Heart right ventricle (tissue), 16 donors: ENCODE measurements around the gene AGGF1. TPM values are rescaled to one million over a fixed set of nuclear protein-coding genes. Genes with fewer than 3 reads are reported as not detected.
"Not testable (repeated sequence)": the region's sequence is repeated elsewhere in the genome, so short reads cannot be mapped to it uniquely, and the experiment has no call there.

ENCODE experiments used
- ATAC-seq, 8 donors: fragments of 200-7000 bp; cut with Tn5 transposase; one replicate each; pipeline ENCODE4 v1.9.1; 2020; ENCODE audit warnings: mild to moderate bottlenecking in 8 of 8, moderate library complexity in 8 of 8, moderate number of reproducible peaks in 1 of 8
- DNase-seq, 2 donors: peaks; one replicate each; pipeline ENCODE4 v3.0.0-alpha.2; 2020
- H3K27ac ChIP-seq, 10 donors: fragments of 200-600 bp; sonication (generic) in 2 of 10; one replicate each; pipeline versions ENCODE4 v1.5.0 to v1.8.0; 2020 to 2022; ENCODE audit warnings: mild to moderate bottlenecking in 3 of 10
- H3K27me3 ChIP-seq, 7 donors: fragments of 200-600 bp; one replicate each; pipeline ENCODE4 v1.8.0; 2021 to 2022; ENCODE audit warnings: mild to moderate bottlenecking in 2 of 7
- H3K36me3 ChIP-seq, 9 donors: fragments of 200-600 bp; sonication (generic) in 1 of 9; one replicate each; pipeline versions ENCODE4 v1.5.0 to v1.8.0; 2020 to 2022; ENCODE audit warnings: mild to moderate bottlenecking in 2 of 9
- H3K4me1 ChIP-seq, 9 donors: fragments of 200-600 bp; sonication (generic) in 1 of 9; one replicate each; pipeline versions ENCODE4 v1.5.0 to v1.8.0; 2020 to 2022; ENCODE audit warnings: mild to moderate bottlenecking in 4 of 9
- H3K4me3 ChIP-seq, 10 donors: fragments of 200-600 bp; sonication (generic) in 2 of 10; one replicate each; pipeline versions ENCODE4 v1.5.0 to v1.8.0; 2020 to 2022; ENCODE audit warnings: mild to moderate bottlenecking in 7 of 10, moderate library complexity in 2 of 10
- H3K9me3 ChIP-seq, 11 donors: fragments of 200-600 bp in 10 of 11; sonication (generic) in 2 of 11; one replicate each; pipeline versions ENCODE4 v1.5.0 to v1.8.0; 2013 to 2022; ENCODE audit warnings: mild to moderate bottlenecking in 2 of 11, control low read depth in 1 of 11, moderate library complexity in 1 of 11
- CTCF ChIP-seq, 9 donors: fragments of 200-600 bp; sonication (generic) in 2 of 9; IDR thresholded peaks; one replicate each; pipeline versions ENCODE4 v1.5.0 to v1.8.0; 2021 to 2022; ENCODE audit warnings: antibody characterized with exemption in 9 of 9, mild to moderate bottlenecking in 5 of 9, moderate library complexity in 1 of 9
- WGBS, 2 donors: extraction: QIAGEN DNeasy Blood & Tissue Kit; methylation state at CpG; one replicate each; pipeline ENCODE4 v1.1.7; 2013; ENCODE audit warnings: inconsistent platforms in 1 of 2; 5-methylcytosine and 5-hydroxymethylcytosine counted together
- intact Hi-C, 10 donors: fragments of 100-400 bp; cut with DNase I; formaldehyde crosslinking; loops; one replicate each; pipeline versions ENCODE4 v1.11.1 to v1.14.2; 2022
- polyA plus RNA-seq, 2 donors: library from polyadenylated mRNA; stranded (reverse); fragments of 200-250 nt; gene quantifications; one replicate each; pipeline ENCODE4 v1.2.3, GENCODE V29; 2013
- total RNA-seq, 10 donors: library from RNA; stranded (reverse); fragmentation: NEBNext Ultra II Directional in 3 of 10; extraction: Animal tissue kit (Norgen Biotek cat#: 25700) in 3 of 10; gene quantifications; one replicate each; pipeline versions ENCODE4 v1.2.1 to v1.2.4, GENCODE V29; 2021 to 2023
- donor health status: Arrhythmogenic right ventricular cardiomyopathy.
- donor health status: ischemic (EF 13 %, LVEDD 7.1; RV severe dilation, severe dysfunction).
- donor health status: healthy with polysubstance abuse.
- donor health status: DM: no; HTN: yes; CAD: no.
- donor health status: DM: no; HTN: no; CAD: no.
- donor health status: ischemic (EF 25% LVEDD 6.9; RV normal size, moderate dysfunction).
- donor health status: ischemic (EF 25% LVEDD 5.7; RV mildly dilated, moderate dysfunction).
- donor health status: healthy.
- donor health status: DM: yes; HTN: yes; CAD: no.
- donor health status: Ischemic cardiomyopathy.
- donor health status: ischemic (EF 35%, LVEDD 5.7; RV mildly dilated, moderate dysfunction).
- donor health status: nonischemic (EF 11% LVEDD 7.7; RV severe dilation, severe dysfunction).
- donor health status: DM: yes; HTN: yes; CAD: no.
- donor health status: PGD.
- donor health status: ischemic (EF 29% LVEDD 5.4; RV normal size, mild dysfunction).
- donor health status: nonischemic (EF 23%, LVEDD 6.1; RV moderate dilation, normal function).

Gene AGGF1
- total and polyA plus RNA-seq, 12 donors, result 7.3 to 20.6 (median 15.7) TPM

DNA sequence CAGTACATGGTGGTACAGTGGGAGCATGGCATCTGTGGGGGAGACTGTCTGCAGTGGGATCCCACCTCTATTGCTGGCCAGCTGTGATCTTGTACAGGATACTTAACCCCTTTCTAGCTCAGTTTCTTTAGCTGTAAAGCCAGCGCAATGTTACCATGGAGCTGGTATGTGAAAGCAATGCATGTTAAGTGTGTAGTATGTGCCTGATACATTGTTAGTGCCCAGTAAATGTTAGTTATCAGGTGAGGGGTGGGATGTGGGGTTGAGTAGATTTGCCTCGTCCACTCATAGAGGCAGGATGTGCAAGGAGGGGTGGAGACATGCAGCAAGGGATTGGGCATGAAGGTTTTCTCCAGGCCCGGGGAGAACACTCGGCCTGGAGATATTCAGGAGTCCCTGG lies 44.5 kb downstream of the AGGF1 start:
- H3K4me1 ChIP-seq, result peaks cover 0 to 13% (median 7%) of the 10 kb centered on the region in 9 donors
- no peak overlapping the region for H3K27ac ChIP-seq
- no peaks in the 10 kb centered on the region for H3K27me3 ChIP-seq
- ATAC-seq (no peak), DNase-seq (no peak)
- WGBS, 2 donors, result 87 to 91% methylated on average over 4 of the region's 4 CpGs
- H3K4me3 ChIP-seq, result no peak overlapping the region
- H3K36me3 ChIP-seq, result peaks cover 0 to 17% (median 0%) of the 10 kb centered on the region in 9 donors
- intact Hi-C loops, result loop anchor here in 5 of 10 donors (5.0 to 10.0 kb wide), 2 partner anchors 207 to 420 kb away; partner anchors contain the start of gene WDR41 (in 1 of the 5)
- H3K9me3 ChIP-seq, result no peaks in the 10 kb centered on the region
- TF ChIP-seq CTCF (IDR thresholded peaks at IDR 0.05), result no peak

DNA sequence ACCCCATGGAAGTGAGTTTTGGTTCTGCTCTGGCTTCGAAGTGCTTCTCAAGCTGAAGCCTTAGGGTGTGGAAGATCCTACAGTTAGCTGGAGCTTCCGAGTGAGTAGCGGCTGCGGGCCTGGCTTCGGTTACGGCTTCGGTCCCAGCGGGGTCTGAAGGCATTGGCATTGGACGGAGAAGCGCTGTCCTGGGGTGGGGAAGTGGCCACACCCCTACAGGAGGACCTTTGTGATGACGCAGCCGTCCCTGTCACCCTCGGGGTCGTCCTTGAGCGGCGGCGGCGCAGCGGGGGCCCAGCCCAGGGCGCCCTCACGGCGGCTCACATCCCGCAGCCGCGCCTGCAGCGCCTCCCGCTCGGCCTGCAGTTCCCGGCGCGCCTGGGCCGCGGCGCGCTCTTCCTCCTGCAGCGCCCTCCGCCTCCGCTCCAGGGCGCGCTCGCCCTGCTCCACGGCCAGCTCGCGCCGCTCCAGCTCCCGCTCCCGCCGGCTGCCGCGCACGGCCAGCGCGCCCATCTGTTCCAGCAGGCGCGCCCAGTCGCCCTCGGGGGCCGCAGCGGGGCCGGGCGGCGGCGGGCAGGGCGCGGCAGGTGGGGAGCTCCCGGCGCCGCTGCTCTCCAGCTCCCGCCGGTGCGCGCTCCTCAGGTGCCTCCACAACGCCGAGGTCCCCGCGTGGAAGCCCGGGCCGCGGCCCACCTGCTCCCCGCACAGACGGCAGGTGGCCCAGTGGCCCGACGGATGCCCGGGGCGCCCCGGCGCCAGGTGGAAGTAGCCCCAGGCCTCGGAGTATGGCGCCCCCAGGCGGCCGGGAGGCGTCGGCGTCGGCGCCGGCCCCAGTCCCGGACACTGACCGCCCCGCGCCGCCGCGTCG lies 47.0 kb downstream of the AGGF1 start:
- ATAC-seq (peak; percentile 85 to 92 (median 89)), DNase-seq (peak; percentile 67 to 80)
- Histone ChIP-seq H3K36me3 (peaks cover 0 to 12% (median 0%) of the 10 kb centered on the region in 9 donors), H3K27me3 (no peaks in the 10 kb centered on the region), H3K4me3 (peak overlapping the region in 9 of 10 donors; percentile 40 to 60 (median 56)), H3K9me3 (no peaks in the 10 kb centered on the region), H3K27ac (peak overlapping the region in 9 of 10 donors; percentile 40 to 80 (median 62)), H3K4me1 (peaks cover 0 to 13% (median 7%) of the 10 kb centered on the region in 9 donors)
- TF ChIP-seq CTCF (IDR thresholded peaks at IDR 0.05), result peak; percentile 48 to 83 (median 75)
- 4 to 8% methylated on average over 100 to 105 of the region's 105 CpGs for WGBS, 2 donors
- intact Hi-C loops, result loop anchor here in 5 of 10 donors (5.0 to 10.0 kb wide), 2 partner anchors 210 to 418 kb away; partner anchors contain the start of gene WDR41 (in 1 of the 5)

DNA sequence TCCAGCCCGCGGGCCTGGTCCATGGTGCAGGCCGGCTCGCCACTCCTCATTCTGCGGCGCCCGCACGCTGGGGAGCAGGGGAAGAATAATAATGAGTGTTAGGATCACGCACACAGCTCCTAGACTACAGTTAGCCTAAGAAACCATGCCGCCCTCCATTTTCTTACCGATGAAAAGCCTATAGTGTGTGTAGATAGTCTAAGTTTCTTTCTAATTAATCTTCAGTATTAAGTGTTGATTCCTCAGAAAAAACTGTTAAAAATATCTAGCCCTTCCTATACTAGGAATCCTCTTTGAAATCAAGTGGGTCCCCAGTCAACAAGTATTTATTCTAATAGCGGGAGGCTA lies 47.6 kb downstream of the AGGF1 start:
- intact Hi-C loops, result loop anchor here in 5 of 10 donors (5.0 to 10.0 kb wide), 2 partner anchors 211 to 417 kb away; partner anchors contain the start of gene WDR41 (in 1 of the 5)
- no peaks in the 10 kb centered on the region for H3K27me3 ChIP-seq
- peaks cover 0 to 15% (median 0%) of the 10 kb centered on the region in 9 donors for H3K36me3 ChIP-seq
- WGBS, 2 donors, result 31 to 33% methylated on average over 12 of the region's 12 CpGs
- peaks cover 0 to 13% (median 7%) of the 10 kb centered on the region in 9 donors for H3K4me1 ChIP-seq
- DNase-seq, result no peak
- peak overlapping the region in 7 of 10 donors; percentile 40 to 80 (median 59) for H3K27ac ChIP-seq
- no peaks in the 10 kb centered on the region for H3K9me3 ChIP-seq
- H3K4me3 ChIP-seq, result peak overlapping the region in 9 of 10 donors; percentile 40 to 60 (median 56)
- no peak for ATAC-seq
- TF ChIP-seq CTCF (IDR thresholded peaks at IDR 0.05), result peak in 2 of 9 donors; percentile 1 to 7

DNA sequence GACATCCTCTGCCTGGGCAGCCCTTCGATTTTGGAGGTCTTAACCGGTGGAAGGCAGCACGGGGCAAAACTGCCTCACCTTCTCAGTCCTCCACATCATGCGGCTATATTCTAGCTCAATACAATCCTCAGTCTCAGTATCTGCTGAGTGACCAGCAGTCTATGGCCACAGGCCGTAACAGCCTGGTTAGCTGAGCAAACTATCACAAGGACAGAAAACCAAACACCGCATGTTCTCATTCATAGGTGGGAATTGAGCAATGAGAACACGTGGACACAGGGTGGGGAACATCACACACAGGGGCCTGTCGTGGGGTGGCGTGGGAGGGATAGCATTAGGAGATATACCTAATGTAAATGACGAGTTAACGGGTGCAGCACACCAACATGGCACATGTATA lies 50.3 kb downstream of the AGGF1 start:
- intact Hi-C loops, result loop anchor here in 2 of 10 donors (10.0 kb wide), 2 partner anchors 216 to 414 kb away; partner anchors contain the start of gene WDR41 (in 1 of the 2)
- 92 to 94% methylated on average over 11 of the region's 11 CpGs for WGBS, 2 donors
- H3K9me3 ChIP-seq, H3K27ac ChIP-seq, H3K4me3 ChIP-seq, H3K27me3 ChIP-seq, DNase-seq, ATAC-seq: not testable (repeated sequence)
- H3K4me1 ChIP-seq, result peaks cover 0 to 16% (median 7%) of the 10 kb centered on the region in 9 donors
- peaks cover 0 to 27% (median 0%) of the 10 kb centered on the region in 9 donors for H3K36me3 ChIP-seq
